HG03045 (cell line): ENCODE measurements around the gene GGT5.
"Not testable (repeated sequence)": the region's sequence is repeated elsewhere in the genome, so short reads cannot be mapped to it uniquely, and the experiment has no call there.

Source experiments
- ATAC-seq: cut with Tn5 transposase; IDR thresholded peaks from one replicate; pipeline ENCODE4 v1.9.1; 2021; ENCODE audit warnings: mild to moderate bottlenecking, moderate library complexity; ENCODE audit not compliant: unreplicated experiment

The GGT5 gene

GRCh38 chr22:24245030-24245431 is at the start of gene GGT5:
Gene GGT5, minus strand, starts transcription at chr22:24245082. Its CDS starts 357 bp downstream, at chr22:24244725.
- not testable (repeated sequence) for ATAC-seq

- ATAC-seq, result not testable (repeated sequence)
Measured at GRCh38 chr22:24292202-24292830, 47.4 kb upstream of the GGT5 start.

GRCh38 chr22:24291515-24292201 is 46.8 kb upstream of the GGT5 start:
- ATAC-seq, result no peak

GRCh38 chr22:24290459-24290858 is 45.6 kb upstream of the GGT5 start:
- ATAC-seq, result no peak

- ATAC-seq, result no peak
Measured at GRCh38 chr22:24289741-24290163, 44.9 kb upstream of the GGT5 start.

GRCh38 chr22:24289114-24289513 is 44.2 kb upstream of the GGT5 start:
- ATAC-seq, result no peak

- ATAC-seq, result not testable (repeated sequence)
Measured at GRCh38 chr22:24287801-24288200, 42.9 kb upstream of the GGT5 start.

GRCh38 chr22:24287212-24287611 is 42.3 kb upstream of the GGT5 start:
- not testable (repeated sequence) for ATAC-seq

- ATAC-seq, result no peak
Measured at GRCh38 chr22:24285245-24285644, 40.4 kb upstream of the GGT5 start.

GRCh38 chr22:24284747-24285203 is 39.9 kb upstream of the GGT5 start:
- no peak for ATAC-seq

- ATAC-seq, result no peak
Measured at GRCh38 chr22:24282401-24282800, 37.5 kb upstream of the GGT5 start.

GRCh38 chr22:24280363-24280762 is 35.5 kb upstream of the GGT5 start:
- not testable (repeated sequence) for ATAC-seq

GRCh38 chr22:24274696-24275405 is 30.0 kb upstream of the GGT5 start:
- not testable (repeated sequence) for ATAC-seq

GRCh38 chr22:24273906-24274305 is 29.0 kb upstream of the GGT5 start:
- not testable (repeated sequence) for ATAC-seq

- not testable (repeated sequence) for ATAC-seq
Measured at GRCh38 chr22:24273031-24273430, 28.1 kb upstream of the GGT5 start.

- peak; percentile 20 for ATAC-seq
Measured at GRCh38 chr22:24271386-24271854, 26.5 kb upstream of the GGT5 start.

- ATAC-seq, result peak; percentile 88
Measured at GRCh38 chr22:24270556-24271385, 25.9 kb upstream of the GGT5 start, which contains the start of gene SPECC1L. Gene SPECC1L, plus strand, starts transcription at chr22:24270831. Its CDS starts 31,401 bp downstream, at chr22:24302232.

- ATAC-seq, result not testable (repeated sequence)
Measured at GRCh38 chr22:24266495-24266894, 21.6 kb upstream of the GGT5 start.

GRCh38 chr22:24265734-24266133 is 20.9 kb upstream of the GGT5 start:
- no peak for ATAC-seq

- ATAC-seq, result not testable (repeated sequence)
Measured at GRCh38 chr22:24264329-24264896, 19.5 kb upstream of the GGT5 start.
